ENCODE data around the gene CUX1. TPM values are rescaled to one million over a fixed set of nuclear protein-coding genes. Genes with fewer than 3 reads are reported as not detected.
"Not testable (repeated sequence)": the region's sequence is repeated elsewhere in the genome, so short reads cannot be mapped to it uniquely, and the experiment has no call there.

Gene CUX1
- total RNA-seq, 2 experiments from 2014 or later = 35.6 to 38.0 TPM

DNA sequence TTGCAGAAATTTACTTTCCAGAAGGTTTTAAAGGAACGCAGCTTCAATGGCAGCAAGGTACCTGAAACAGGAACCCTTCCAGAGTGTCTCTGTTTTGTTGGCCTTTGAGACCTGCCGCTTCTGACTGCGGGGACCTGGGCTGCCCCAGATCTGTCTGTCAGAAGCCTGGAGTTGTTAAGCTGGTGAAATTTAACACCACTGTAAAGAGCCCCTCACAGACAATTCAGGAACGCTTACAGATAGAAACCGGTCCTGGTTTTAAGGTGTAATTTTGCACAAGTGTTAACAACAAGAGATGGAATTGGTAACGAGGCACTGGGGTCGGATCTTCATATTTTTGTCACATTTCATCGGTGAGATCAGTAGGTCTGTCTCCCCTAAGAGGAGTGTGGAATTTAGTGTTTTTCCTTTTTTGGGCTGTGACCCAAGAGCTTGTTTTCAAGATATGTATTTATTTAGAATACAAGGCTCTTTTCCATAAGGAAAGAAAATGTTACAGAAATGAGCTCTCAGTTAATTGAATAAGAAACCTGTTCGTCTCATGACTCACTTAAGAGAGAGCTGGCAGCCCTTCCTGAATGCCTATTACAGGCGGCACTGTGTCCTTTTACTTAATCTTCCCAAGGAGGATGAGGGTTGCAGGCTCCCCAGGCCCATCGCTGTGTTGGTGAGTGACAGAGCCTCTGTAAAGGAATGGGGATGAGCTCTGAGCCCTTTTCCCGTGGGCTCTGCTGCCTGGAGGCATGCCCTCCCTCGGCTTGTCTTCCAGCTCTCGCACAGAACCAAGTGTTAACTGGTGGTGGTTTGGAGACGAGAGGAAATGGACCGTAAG lies 168.7 kb downstream of the CUX1 start:
- ATAC-seq (ENCODE audit: poor library complexity) (no peak), DNase-seq (no peak)
- Mint-ChIP-seq H3K27me3 (no peaks in the 10 kb centered on the region), H3K4me3 (no peak overlapping the region), H3K9me3 (no peaks in the 10 kb centered on the region), H3K4me1 (ENCODE audit: low read depth) (peaks cover 8% of the 10 kb centered on the region), H3K27ac (no peak overlapping the region), H3K36me3 (ENCODE audit: low read depth) (no peaks in the 10 kb centered on the region)
- POLR2A ChIA-PET = no interaction called here
- Histone ChIP-seq H3K27ac (ENCODE audit: low read depth in 1 of 2, low read length in 2 of 2) (no peak overlapping the region), H3K4me3 (ENCODE audit: low read length) (no peak overlapping the region), H3K9me3 (ENCODE audit: control insufficient read depth in 1 of 2, insufficient read depth in 1 of 2, low read length in 2 of 2) (no peaks in the 10 kb centered on the region), H3K4me1 (ENCODE audit: insufficient read depth, low read length) (peaks cover 10% of the 10 kb centered on the region), H3K27me3 (ENCODE audit: control insufficient read depth in 1 of 2, insufficient read depth in 2 of 2, low read length in 2 of 2) (no peaks in the 10 kb centered on the region), H3K36me3 (ENCODE audit: insufficient read depth, low read length) (no peaks in the 10 kb centered on the region)
- CTCF ChIA-PET = no interaction called here
- TF ChIP-seq CTCF (IDR thresholded peaks at IDR 0.05) = no peak
- intact Hi-C loops (cut with DNase I, micrococcal nuclease) = no loop called here

DNA sequence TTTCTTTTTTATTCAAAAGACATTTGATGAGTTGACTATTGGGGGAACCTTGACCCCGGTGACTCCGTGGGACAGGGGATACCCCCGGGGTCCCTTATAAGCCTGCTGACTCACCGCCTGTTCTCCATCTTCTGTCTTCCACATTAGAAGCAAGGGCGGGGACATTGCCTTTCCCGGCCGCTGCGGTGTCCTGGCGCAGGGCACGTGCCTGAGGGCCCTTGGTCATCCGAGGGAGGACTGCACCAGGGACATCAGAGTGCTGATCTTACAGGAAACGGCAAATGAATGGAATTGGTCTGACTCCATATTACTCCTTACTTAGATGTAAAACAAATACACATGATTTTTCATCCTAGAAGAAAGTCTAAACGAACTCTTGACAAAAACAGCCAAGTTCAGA lies 170.1 kb downstream of the CUX1 start:
- ATAC-seq (ENCODE audit: poor library complexity) = no peak
- TF ChIP-seq CTCF (IDR thresholded peaks at IDR 0.05) = no peak
- intact Hi-C loops (cut with DNase I, micrococcal nuclease) = no loop called here
- ChIA-PET POLR2A (no interaction called here), CTCF (no interaction called here)
- H3K4me1 Mint-ChIP-seq (ENCODE audit: low read depth) = peaks cover 8% of the 10 kb centered on the region
- no peaks in the 10 kb centered on the region for H3K27me3 Mint-ChIP-seq
- no peak overlapping the region for H3K27ac Mint-ChIP-seq
- H3K9me3 ChIP-seq (ENCODE audit: control insufficient read depth in 1 of 2, insufficient read depth in 1 of 2, low read length in 2 of 2) = no peaks in the 10 kb centered on the region
- no peaks in the 10 kb centered on the region for H3K36me3 ChIP-seq (ENCODE audit: insufficient read depth, low read length)
- DNase-seq = no peak
- no peaks in the 10 kb centered on the region for H3K9me3 Mint-ChIP-seq
- no peaks in the 10 kb centered on the region for H3K36me3 Mint-ChIP-seq (ENCODE audit: low read depth)
- H3K27ac ChIP-seq (ENCODE audit: low read depth in 1 of 2, low read length in 2 of 2) = no peak overlapping the region
- no peak overlapping the region for H3K4me3 ChIP-seq (ENCODE audit: low read length)
- H3K4me3 Mint-ChIP-seq = no peak overlapping the region
- peaks cover 10% of the 10 kb centered on the region for H3K4me1 ChIP-seq (ENCODE audit: insufficient read depth, low read length)
- no peaks in the 10 kb centered on the region for H3K27me3 ChIP-seq (ENCODE audit: control insufficient read depth in 1 of 2, insufficient read depth in 2 of 2, low read length in 2 of 2)

DNA sequence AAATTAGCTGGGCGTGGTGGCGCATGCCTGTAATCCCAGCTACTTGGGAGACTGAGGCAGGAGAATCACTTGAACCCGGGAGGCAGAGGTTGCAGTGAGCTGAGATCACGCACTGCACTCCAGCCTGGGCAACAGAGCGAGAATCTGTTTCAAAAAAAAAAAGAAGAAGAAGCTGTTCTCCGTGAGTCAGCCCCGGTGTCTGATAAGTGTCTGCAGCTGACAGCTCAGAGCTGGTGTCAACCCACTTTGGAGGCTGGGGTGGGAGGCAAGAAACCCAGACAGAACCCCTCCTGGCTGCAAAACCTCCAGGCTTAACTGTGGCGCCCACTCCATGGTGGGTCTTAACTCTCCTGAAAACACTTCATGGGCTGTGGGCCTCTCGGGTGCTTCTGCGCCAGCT lies 170.6 kb downstream of the CUX1 start:
- intact Hi-C loops (cut with DNase I, micrococcal nuclease); H3K27me3 Mint-ChIP-seq: not testable (repeated sequence)

GRCh38 chr7:101988513-101988912 lies 171.1 kb downstream of the CUX1 start:
- no peaks in the 10 kb centered on the region for H3K27me3 Mint-ChIP-seq
- no peaks in the 10 kb centered on the region for H3K9me3 ChIP-seq (ENCODE audit: control insufficient read depth in 1 of 2, insufficient read depth in 1 of 2, low read length in 2 of 2)
- H3K27ac ChIP-seq (ENCODE audit: low read depth in 1 of 2, low read length in 2 of 2) = no peak overlapping the region
- H3K27me3 ChIP-seq (ENCODE audit: control insufficient read depth in 1 of 2, insufficient read depth in 2 of 2, low read length in 2 of 2) = no peaks in the 10 kb centered on the region
- ATAC-seq (ENCODE audit: poor library complexity) (no peak), DNase-seq (no peak)
- H3K36me3 ChIP-seq (ENCODE audit: insufficient read depth, low read length) = no peaks in the 10 kb centered on the region
- no peak overlapping the region for H3K4me3 ChIP-seq (ENCODE audit: low read length)
- no peaks in the 10 kb centered on the region for H3K9me3 Mint-ChIP-seq
- ChIA-PET POLR2A (no interaction called here), CTCF (no interaction called here)
- H3K27ac Mint-ChIP-seq = no peak overlapping the region
- peaks cover 10% of the 10 kb centered on the region for H3K4me1 ChIP-seq (ENCODE audit: insufficient read depth, low read length)
- H3K4me1 Mint-ChIP-seq (ENCODE audit: low read depth) = peaks cover 8% of the 10 kb centered on the region
- H3K36me3 Mint-ChIP-seq (ENCODE audit: low read depth) = no peaks in the 10 kb centered on the region
- H3K4me3 Mint-ChIP-seq = no peak overlapping the region
- intact Hi-C loops (cut with DNase I, micrococcal nuclease) = no loop called here
- TF ChIP-seq CTCF (IDR thresholded peaks at IDR 0.05) = no peak

More for the DNA sequence above, 170.6 kb downstream of the CUX1 start:
- H3K9me3 ChIP-seq (ENCODE audit: control insufficient read depth in 1 of 2, insufficient read depth in 1 of 2, low read length in 2 of 2); H3K27ac ChIP-seq (ENCODE audit: low read depth in 1 of 2, low read length in 2 of 2); H3K9me3 Mint-ChIP-seq; H3K36me3 ChIP-seq (ENCODE audit: insufficient read depth, low read length); H3K4me3 Mint-ChIP-seq; DNase-seq; H3K27me3 ChIP-seq (ENCODE audit: control insufficient read depth in 1 of 2, insufficient read depth in 2 of 2, low read length in 2 of 2); H3K27ac Mint-ChIP-seq; CTCF ChIA-PET; H3K4me3 ChIP-seq (ENCODE audit: low read length); POLR2A ChIA-PET; H3K36me3 Mint-ChIP-seq (ENCODE audit: low read depth); H3K4me1 Mint-ChIP-seq (ENCODE audit: low read depth); ATAC-seq (ENCODE audit: poor library complexity): not testable (repeated sequence)
- peaks cover 10% of the 10 kb centered on the region for H3K4me1 ChIP-seq (ENCODE audit: insufficient read depth, low read length)
